Ovary (tissue), 3 donors: Measurements from ENCODE around the gene SIK3.

Source experiments
- POLR2A ChIP-seq: fragments of 450-650 bp; IDR thresholded peaks from one replicate; pipeline ENCODE4 v1.6.1; 2017; ENCODE audit warnings: antibody characterized with exemption, mild to moderate bottlenecking, moderate library complexity
- TF ChIP-seq, protein P1 (sequence below), 3 donors: fragments of 450-650 bp in 2 of 3; fragments of 200-600 bp in 1 of 3; IDR thresholded peaks; one replicate each; pipeline versions ENCODE4 v1.5.1 to v1.8.0; 2016 to 2022; ENCODE audit warnings: antibody characterized with exemption in 3 of 3, mild to moderate bottlenecking in 1 of 3
- donor health status: DM: no; HTN: no; CAD: no.

GRCh38 chr11:116888024-116888423 is 210.2 kb downstream of the SIK3 start:
- TF ChIP-seq, protein P1, sequence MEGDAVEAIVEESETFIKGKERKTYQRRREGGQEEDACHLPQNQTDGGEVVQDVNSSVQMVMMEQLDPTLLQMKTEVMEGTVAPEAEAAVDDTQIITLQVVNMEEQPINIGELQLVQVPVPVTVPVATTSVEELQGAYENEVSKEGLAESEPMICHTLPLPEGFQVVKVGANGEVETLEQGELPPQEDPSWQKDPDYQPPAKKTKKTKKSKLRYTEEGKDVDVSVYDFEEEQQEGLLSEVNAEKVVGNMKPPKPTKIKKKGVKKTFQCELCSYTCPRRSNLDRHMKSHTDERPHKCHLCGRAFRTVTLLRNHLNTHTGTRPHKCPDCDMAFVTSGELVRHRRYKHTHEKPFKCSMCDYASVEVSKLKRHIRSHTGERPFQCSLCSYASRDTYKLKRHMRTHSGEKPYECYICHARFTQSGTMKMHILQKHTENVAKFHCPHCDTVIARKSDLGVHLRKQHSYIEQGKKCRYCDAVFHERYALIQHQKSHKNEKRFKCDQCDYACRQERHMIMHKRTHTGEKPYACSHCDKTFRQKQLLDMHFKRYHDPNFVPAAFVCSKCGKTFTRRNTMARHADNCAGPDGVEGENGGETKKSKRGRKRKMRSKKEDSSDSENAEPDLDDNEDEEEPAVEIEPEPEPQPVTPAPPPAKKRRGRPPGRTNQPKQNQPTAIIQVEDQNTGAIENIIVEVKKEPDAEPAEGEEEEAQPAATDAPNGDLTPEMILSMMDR (IDR thresholded peaks at IDR 0.05): no peak
- no peak for TF ChIP-seq POLR2A
